HepG2 (cell line): Measurements from ENCODE around the gene ZBED5. TPM values are rescaled to one million over a fixed set of nuclear protein-coding genes. Genes with fewer than 3 reads are reported as not detected.

Experiments used
- ATAD3A ChIP-seq: sonication (generic); formaldehyde crosslinking; IDR thresholded peaks from 2 replicates; pipeline ENCODE4 v1.4.0; 2020; ENCODE audit warnings: missing genetic modification reagents
- CHCHD3 ChIP-seq: sonication (generic); formaldehyde crosslinking; IDR thresholded peaks from 2 replicates; pipeline ENCODE4 v1.8.0; 2022; ENCODE audit warnings: mild to moderate bottlenecking, missing genetic modification reagents, moderate library complexity
- CREB1 ChIP-seq, 2 experiments: fragments of 450-650 bp in 1 of 2; IDR thresholded peaks; 2 replicates each; pipeline ENCODE4 v1.6.1; 2016 to 2017; ENCODE audit warnings: control low read depth in 1 of 2, mild to moderate bottlenecking in 1 of 2, missing compliant biosample characterization in 1 of 2, missing genetic modification characterization in 1 of 2
- JARID2 ChIP-seq: sonication (generic); formaldehyde crosslinking; IDR thresholded peaks from 2 replicates; pipeline ENCODE4 v1.8.1; 2023; ENCODE audit warnings: missing genetic modification reagents, inconsistent platforms; ENCODE audit not compliant: insufficient replicate concordance
- JUND ChIP-seq: sonication (generic); formaldehyde crosslinking; IDR thresholded peaks from 2 replicates; pipeline ENCODE4 v1.8.0; 2022; ENCODE audit warnings: mild to moderate bottlenecking, missing genetic modification reagents
- LBX2 ChIP-seq: sonication (generic); formaldehyde crosslinking; IDR thresholded peaks from 2 replicates; pipeline ENCODE4 v1.5.0; 2020; ENCODE audit warnings: missing genetic modification reagents, mild to moderate bottlenecking, borderline replicate concordance
- ONECUT2 ChIP-seq: sonication (generic); formaldehyde crosslinking; IDR thresholded peaks from 2 replicates; pipeline ENCODE4 v1.4.0; 2020; ENCODE audit warnings: missing genetic modification reagents
- PLRG1 ChIP-seq: fragments of 450-650 bp; conservative IDR thresholded peaks from 2 replicates; pipeline ENCODE4 v1.6.1; 2016
- XRCC5 ChIP-seq: fragments of 200-400 bp; formaldehyde crosslinking; optimal IDR thresholded peaks from 2 replicates; pipeline ENCODE3; 2017; ENCODE audit warnings: mild to moderate bottlenecking, low read length
- ZNF142 ChIP-seq: sonication (generic); formaldehyde crosslinking; IDR thresholded peaks from 2 replicates; pipeline ENCODE4 v1.4.0; 2020; ENCODE audit warnings: missing genetic modification reagents
- ZNF224 ChIP-seq: sonication (generic); formaldehyde crosslinking; IDR thresholded peaks from 2 replicates; pipeline ENCODE4 v1.5.0; 2020; ENCODE audit warnings: mild to moderate bottlenecking, missing genetic modification reagents
- ZNF34 ChIP-seq: sonication (generic); formaldehyde crosslinking; IDR thresholded peaks from 2 replicates; pipeline ENCODE4 v1.4.0; 2020; ENCODE audit warnings: mild to moderate bottlenecking, missing genetic modification reagents, borderline replicate concordance
- ZNF615 ChIP-seq: sonication (generic); formaldehyde crosslinking; IDR thresholded peaks from 2 replicates; pipeline ENCODE4 v1.5.0; 2020; ENCODE audit warnings: mild to moderate bottlenecking, missing genetic modification reagents, borderline replicate concordance
- polyA plus RNA-seq, 8 experiments: library from polyadenylated mRNA; depleted of rRNA in 3 of 8; stranded (reverse) in 7 of 8; unstranded in 1 of 8; fragments of >200 nt; fragmentation: Illumina TruSeq in 4 of 8; extraction: Trizol in 4 of 8; gene quantifications; 2 replicates each; pipeline versions ENCODE4 v1.2.1 to v1.2.3, GENCODE V29; 2011 to 2016; ENCODE audit warnings: low read depth in 4 of 8, missing spikeins in 1 of 8, mixed read lengths in 1 of 8; ENCODE audit not compliant: insufficient read depth in 1 of 8
- total RNA-seq, 5 experiments: library from RNA; depleted of rRNA; stranded (reverse); fragments of >200 nt; fragmentation: Illumina TruSeq; extraction: Trizol; gene quantifications; 2 replicates each; pipeline ENCODE4 v1.2.3, GENCODE V29; 2016; ENCODE audit warnings: low read depth in 1 of 5
- TF ChIP-seq, protein P1 (sequence below): sonication (generic); formaldehyde crosslinking; IDR thresholded peaks from 2 replicates; pipeline ENCODE4 v1.5.1; 2020; ENCODE audit warnings: missing genetic modification reagents, mild to moderate bottlenecking, borderline replicate concordance
- TF ChIP-seq, protein P2 (sequence below): sonication (generic); formaldehyde crosslinking; IDR thresholded peaks from 2 replicates; pipeline ENCODE4 v1.8.0; 2022; ENCODE audit warnings: mild to moderate bottlenecking, missing genetic modification reagents, moderate library complexity

The ZBED5 gene
- total and polyA plus RNA-seq, 2 of the 13 experiments (the other 11 are each of a cell fraction or from before 2014, with no cell fraction given): 18.2 to 38.6 TPM

- peak; percentile 65; the same call in 1 of the 2 replicates for TF ChIP-seq ZNF142
- TF ChIP-seq LBX2 (CRISPR knock-in tag): no peak
- TF ChIP-seq ZNF615 (CRISPR knock-in tag): no peak
- 0 out of 2 replicates have a peak, but pooled peaks have one; percentile 24 for TF ChIP-seq CREB1 (IDR thresholded peaks at IDR 0.05)
- no peak; the same call in 1 of the 2 replicates for TF ChIP-seq CREB1 (CRISPR knock-in tag; IDR thresholded peaks at IDR 0.05)
- TF ChIP-seq ONECUT2 (CRISPR knock-in tag): peak; percentile 30; the same call in 1 of the 2 replicates
- TF ChIP-seq, protein P1, sequence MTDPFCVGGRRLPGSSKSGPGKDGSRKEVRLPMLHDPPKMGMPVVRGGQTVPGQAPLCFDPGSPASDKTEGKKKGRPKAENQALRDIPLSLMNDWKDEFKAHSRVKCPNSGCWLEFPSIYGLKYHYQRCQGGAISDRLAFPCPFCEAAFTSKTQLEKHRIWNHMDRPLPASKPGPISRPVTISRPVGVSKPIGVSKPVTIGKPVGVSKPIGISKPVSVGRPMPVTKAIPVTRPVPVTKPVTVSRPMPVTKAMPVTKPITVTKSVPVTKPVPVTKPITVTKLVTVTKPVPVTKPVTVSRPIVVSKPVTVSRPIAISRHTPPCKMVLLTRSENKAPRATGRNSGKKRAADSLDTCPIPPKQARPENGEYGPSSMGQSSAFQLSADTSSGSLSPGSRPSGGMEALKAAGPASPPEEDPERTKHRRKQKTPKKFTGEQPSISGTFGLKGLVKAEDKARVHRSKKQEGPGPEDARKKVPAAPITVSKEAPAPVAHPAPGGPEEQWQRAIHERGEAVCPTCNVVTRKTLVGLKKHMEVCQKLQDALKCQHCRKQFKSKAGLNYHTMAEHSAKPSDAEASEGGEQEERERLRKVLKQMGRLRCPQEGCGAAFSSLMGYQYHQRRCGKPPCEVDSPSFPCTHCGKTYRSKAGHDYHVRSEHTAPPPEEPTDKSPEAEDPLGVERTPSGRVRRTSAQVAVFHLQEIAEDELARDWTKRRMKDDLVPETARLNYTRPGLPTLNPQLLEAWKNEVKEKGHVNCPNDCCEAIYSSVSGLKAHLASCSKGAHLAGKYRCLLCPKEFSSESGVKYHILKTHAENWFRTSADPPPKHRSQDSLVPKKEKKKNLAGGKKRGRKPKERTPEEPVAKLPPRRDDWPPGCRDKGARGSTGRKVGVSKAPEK: no peak
- no peak for TF ChIP-seq JUND
- TF ChIP-seq ATAD3A (CRISPR knock-in tag): no peak
- no peak for TF ChIP-seq ZNF224 (CRISPR knock-in tag)
- no peak for TF ChIP-seq PLRG1
- no peak for TF ChIP-seq XRCC5
- TF ChIP-seq, protein P2, sequence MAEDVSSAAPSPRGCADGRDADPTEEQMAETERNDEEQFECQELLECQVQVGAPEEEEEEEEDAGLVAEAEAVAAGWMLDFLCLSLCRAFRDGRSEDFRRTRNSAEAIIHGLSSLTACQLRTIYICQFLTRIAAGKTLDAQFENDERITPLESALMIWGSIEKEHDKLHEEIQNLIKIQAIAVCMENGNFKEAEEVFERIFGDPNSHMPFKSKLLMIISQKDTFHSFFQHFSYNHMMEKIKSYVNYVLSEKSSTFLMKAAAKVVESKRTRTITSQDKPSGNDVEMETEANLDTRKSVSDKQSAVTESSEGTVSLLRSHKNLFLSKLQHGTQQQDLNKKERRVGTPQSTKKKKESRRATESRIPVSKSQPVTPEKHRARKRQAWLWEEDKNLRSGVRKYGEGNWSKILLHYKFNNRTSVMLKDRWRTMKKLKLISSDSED (CRISPR knock-in tag): no peak
- TF ChIP-seq ZNF34 (CRISPR knock-in tag): peak; percentile 81; the same call in 1 of the 2 replicates
- TF ChIP-seq JARID2 (CRISPR knock-in tag): no peak
- TF ChIP-seq CHCHD3 (CRISPR knock-in tag): no peak
Observed at GRCh38 chr11:10808553-10809372, 49.1 kb downstream of the ZBED5 start, which contains the start of gene EIF4G2 (continued).
